IMR-90 (cell line): ENCODE measurements around the gene ANK2. TPM values are rescaled to one million over a fixed set of nuclear protein-coding genes. Genes with fewer than 3 reads are reported as not detected.

Experiments used
- ATAC-seq: fragments of 200-7000 bp; cut with Tn5 transposase; 2 replicates; pipeline ENCODE4 v1.9.1; 2020; ENCODE audit warnings: low read depth, mild to moderate bottlenecking, moderate library complexity
- BruUV-seq: library from RNA; stranded (reverse); fragments of 400-500 nt; replicated peaks from 2 replicates; lab custom pipeline; 2021; lab: Mats Ljungman, UMichigan
- CTCF ChIA-PET: fragments of 300-600 bp; formaldehyde crosslinking; extraction: SDS; loops from one replicate; lab custom pipeline; 2021; ENCODE audit warnings: antibody characterized with exemption; lab: Yijun Ruan, JAX
- POLR2A ChIA-PET: fragments of 300-600 bp; sonication (Branson Sonifier 250); formaldehyde crosslinking; loops from one replicate; lab custom pipeline; 2022; ENCODE audit warnings: antibody characterized with exemption; ENCODE audit not compliant: unreplicated experiment; lab: Charles Lee
- DNase-seq: peaks from one replicate; pipeline ENCODE4 v3.0.0; 2013
- H2AFZ ChIP-seq: replicated peaks from 2 replicates; pipeline ENCODE3; 2013; ENCODE audit warnings: low read length, mild to moderate bottlenecking; ENCODE audit not compliant: poor library complexity
- H2AK5ac ChIP-seq: 2 replicates; pipeline ENCODE4 v1.6.1; 2013; ENCODE audit warnings: low read depth, low read length, inconsistent platforms
- H2AK9ac ChIP-seq: replicated peaks from 2 replicates; pipeline ENCODE3; 2013; ENCODE audit warnings: mild to moderate bottlenecking, low read depth, low read length, moderate library complexity; ENCODE audit not compliant: poor library complexity
- H2BK120ac ChIP-seq: 2 replicates; pipeline ENCODE4 v1.6.1; 2013; ENCODE audit warnings: low read depth, low read length, inconsistent platforms
- H2BK15ac ChIP-seq: 3 replicates; pipeline ENCODE4 v1.6.1; 2013; ENCODE audit warnings: low read depth, low read length, inconsistent platforms
- H2BK20ac ChIP-seq: 2 replicates; pipeline ENCODE4 v1.6.1; 2013; ENCODE audit warnings: low read depth, mild to moderate bottlenecking, inconsistent platforms, low read length, moderate library complexity
- H2BK5ac ChIP-seq: 2 replicates; pipeline ENCODE4 v1.6.1; 2013; ENCODE audit warnings: mild to moderate bottlenecking, low read depth, low read length, inconsistent platforms; ENCODE audit not compliant: poor library complexity, severe bottlenecking
- H3K14ac ChIP-seq: replicated peaks from 2 replicates; pipeline ENCODE4 v1.6.1; 2013; ENCODE audit warnings: low read depth, low read length, inconsistent platforms
- H3K18ac ChIP-seq: 2 replicates; pipeline ENCODE4 v1.6.1; 2013; ENCODE audit warnings: low read depth, low read length, control low read depth
- H3K23ac ChIP-seq: 2 replicates; pipeline ENCODE4 v1.6.1; 2013; ENCODE audit warnings: low read depth, low read length, inconsistent platforms
- H3K27ac ChIP-seq: 2 replicates; pipeline ENCODE4 v1.5.1; 2013; ENCODE audit warnings: mild to moderate bottlenecking, control low read depth, low read length; ENCODE audit not compliant: insufficient read depth
- H3K27me3 ChIP-seq: 2 replicates; pipeline ENCODE4 v1.6.1; 2013; ENCODE audit warnings: low read length; ENCODE audit not compliant: control insufficient read depth, insufficient read depth
- H3K36me3 ChIP-seq: 2 replicates; pipeline ENCODE4 v1.6.1; 2013; ENCODE audit warnings: low read length, mixed read lengths; ENCODE audit not compliant: control insufficient read depth, insufficient read depth
- H3K4ac ChIP-seq: 2 replicates; pipeline ENCODE4 v1.6.1; 2013; ENCODE audit warnings: low read depth, low read length, inconsistent platforms
- H3K4me1 ChIP-seq: 2 replicates; pipeline ENCODE4 v1.6.1; 2013; ENCODE audit warnings: low read length, mixed read lengths; ENCODE audit not compliant: control insufficient read depth, insufficient read depth
- H3K4me2 ChIP-seq: 2 replicates; pipeline ENCODE4 v1.6.1; 2013; ENCODE audit warnings: low read depth, mild to moderate bottlenecking, control low read depth, low read length, moderate library complexity
- H3K4me3 ChIP-seq: 2 replicates; pipeline ENCODE4 v1.5.1; 2013; ENCODE audit warnings: low read depth, mild to moderate bottlenecking, control low read depth, low read length, moderate library complexity; ENCODE audit not compliant: insufficient read depth
- H3K56ac ChIP-seq: 2 replicates; pipeline ENCODE4 v1.6.1; 2013; ENCODE audit warnings: low read length, inconsistent platforms; ENCODE audit not compliant: insufficient read depth; ENCODE audit errors: extremely low read depth
- H3K79me1 ChIP-seq, 2 experiments: 2 replicates each; pipeline ENCODE4 v1.6.1; 2013; ENCODE audit warnings: low read length in 2 of 2, inconsistent platforms in 1 of 2, low read depth in 1 of 2
- H3K9ac ChIP-seq: 2 replicates; pipeline ENCODE4 v1.6.1; 2013; ENCODE audit warnings: low read depth, low read length, control low read depth
- H3K9me1 ChIP-seq: 2 replicates; pipeline ENCODE4 v1.6.1; 2013; ENCODE audit warnings: low read length, inconsistent platforms; ENCODE audit not compliant: insufficient read depth
- H3K9me3 ChIP-seq: 2 replicates; pipeline ENCODE4 v1.6.1; 2013; ENCODE audit warnings: low read length; ENCODE audit not compliant: control insufficient read depth, insufficient read depth
- H4K20me1 ChIP-seq: 2 replicates; pipeline ENCODE4 v1.6.1; 2013; ENCODE audit warnings: low read length, inconsistent platforms; ENCODE audit not compliant: insufficient read depth
- H4K5ac ChIP-seq: 2 replicates; pipeline ENCODE4 v1.6.1; 2013; ENCODE audit warnings: mild to moderate bottlenecking, low read depth, low read length, control low read depth
- H4K8ac ChIP-seq, 2 experiments: 2 replicates each; pipeline ENCODE4 v1.6.1; 2013; ENCODE audit warnings: low read depth in 2 of 2, low read length in 2 of 2, control low read depth in 1 of 2, inconsistent platforms in 1 of 2
- H4K91ac ChIP-seq: 2 replicates; pipeline ENCODE4 v1.6.1; 2013; ENCODE audit warnings: low read depth, low read length, inconsistent platforms; ENCODE audit not compliant: insufficient read depth
- BHLHE40 ChIP-seq: fragments of 150-350 bp; IDR thresholded peaks from 2 replicates; pipeline ENCODE4 v1.6.1; 2016; ENCODE audit warnings: mild to moderate bottlenecking, low read depth, low read length
- CEBPB ChIP-seq: IDR thresholded peaks from 2 replicates; pipeline ENCODE4 v1.6.1; 2012; ENCODE audit warnings: low read depth, low read length, improper control_type of control experiment
- CHD1 ChIP-seq: IDR thresholded peaks from 2 replicates; pipeline ENCODE4 v1.6.1; 2012; ENCODE audit warnings: low read depth, low read length, improper control_type of control experiment
- FOS ChIP-seq: fragments of 150-350 bp; IDR thresholded peaks from 2 replicates; pipeline ENCODE4 v1.6.1; 2016; ENCODE audit warnings: low read depth, low read length
- MAFK ChIP-seq: IDR thresholded peaks from 2 replicates; pipeline ENCODE4 v1.6.1; 2012; ENCODE audit warnings: low read depth, low read length, improper control_type of control experiment
- MAZ ChIP-seq: IDR thresholded peaks from 2 replicates; pipeline ENCODE4 v1.6.1; 2012; ENCODE audit warnings: low read depth, mild to moderate bottlenecking, low read length, improper control_type of control experiment, moderate library complexity, borderline replicate concordance
- MXI1 ChIP-seq: IDR thresholded peaks from 2 replicates; pipeline ENCODE4 v1.6.1; 2012; ENCODE audit warnings: low read depth, mild to moderate bottlenecking, low read length, moderate library complexity, borderline replicate concordance
- NFE2L2 ChIP-seq: fragments of 150-350 bp; IDR thresholded peaks from 2 replicates; pipeline ENCODE4 v1.6.1; 2016; ENCODE audit warnings: low read depth, mild to moderate bottlenecking, low read length
- POLR2A ChIP-seq: IDR thresholded peaks from 2 replicates; pipeline ENCODE4 v1.6.1; 2012; ENCODE audit warnings: mild to moderate bottlenecking, low read depth, low read length
- RAD21 ChIP-seq: IDR thresholded peaks from 2 replicates; pipeline ENCODE4 v1.6.1; 2012; ENCODE audit warnings: low read length, improper control_type of control experiment
- RCOR1 ChIP-seq: IDR thresholded peaks from 2 replicates; pipeline ENCODE4 v1.6.1; 2012; ENCODE audit warnings: mild to moderate bottlenecking, low read length, improper control_type of control experiment; ENCODE audit not compliant: insufficient replicate concordance
- RFX5 ChIP-seq: IDR thresholded peaks from 2 replicates; pipeline ENCODE4 v1.8.0; 2012; ENCODE audit warnings: low read depth, mild to moderate bottlenecking, low read length, moderate library complexity
- SMC3 ChIP-seq: fragments of 150-350 bp; IDR thresholded peaks from 2 replicates; pipeline ENCODE4 v1.6.1; 2016; ENCODE audit warnings: low read depth, mild to moderate bottlenecking, antibody characterized with exemption, low read length, moderate library complexity
- WGBS, 2 experiments: methylation state at CpG; one replicate each; pipeline versions ENCODE4 v1.1.5 to v1.1.7; 2013; ENCODE audit warnings: missing lambda C conversion rate in 2 of 2; ENCODE audit not compliant: insufficient read length in 1 of 2; ENCODE audit errors: extremely low coverage in 2 of 2; 5-methylcytosine and 5-hydroxymethylcytosine counted together
- dilution Hi-C: fragments of 300-500 bp; cut with HindIII; formaldehyde crosslinking; loops from one replicate; pipeline ENCODE4 v1.14.3; 2018; ENCODE audit warnings: low sequenced_read_pairs; ENCODE audit not compliant: unreplicated experiment
- in situ Hi-C: fragments of 300-500 bp; cut with MboI; formaldehyde crosslinking; loops from 3 replicates; pipeline ENCODE4 v1.14.3; 2019; ENCODE audit warnings: low sequenced_read_pairs, inconsistent platforms, mixed read lengths
- intact Hi-C: fragments of 100-400 bp; cut with micrococcal nuclease; formaldehyde crosslinking; loops from 2 replicates; pipeline ENCODE4 v1.10.0; 2022
- polyA plus RNA-seq, 3 experiments: library from polyadenylated mRNA; depleted of rRNA; stranded (reverse); fragments of >200 nt; gene quantifications; 2 replicates each; pipeline ENCODE4 v1.2.3, GENCODE V29; 2012; ENCODE audit warnings: low replicate concordance in 1 of 3
- total RNA-seq: library from RNA; depleted of rRNA; stranded (reverse); fragments of >200 nt; gene quantifications from 2 replicates; pipeline ENCODE4 v1.2.3, GENCODE V29; 2012
- TF ChIP-seq, protein P1 (sequence below): fragments of 150-350 bp; IDR thresholded peaks from 2 replicates; pipeline ENCODE4 v1.6.1; 2016; ENCODE audit warnings: low read depth, mild to moderate bottlenecking, low read length, moderate library complexity, borderline replicate concordance
- TF ChIP-seq, protein P2 (sequence below): conservative IDR thresholded peaks from 2 replicates; pipeline ENCODE4 v1.5.1; 2012; ENCODE audit warnings: mild to moderate bottlenecking, low read depth, low read length, improper control_type of control experiment
- TF ChIP-seq, protein P3 (sequence below): fragments of 150-350 bp; IDR thresholded peaks from 2 replicates; pipeline ENCODE4 v1.6.1; 2017; ENCODE audit warnings: mild to moderate bottlenecking, antibody characterized with exemption, low read length, low read depth

Gene ANK2
- total and polyA plus RNA-seq, 2 of the 4 experiments (the other 2 are of a cell fraction): 0.82 to 6.6 TPM

DNA sequence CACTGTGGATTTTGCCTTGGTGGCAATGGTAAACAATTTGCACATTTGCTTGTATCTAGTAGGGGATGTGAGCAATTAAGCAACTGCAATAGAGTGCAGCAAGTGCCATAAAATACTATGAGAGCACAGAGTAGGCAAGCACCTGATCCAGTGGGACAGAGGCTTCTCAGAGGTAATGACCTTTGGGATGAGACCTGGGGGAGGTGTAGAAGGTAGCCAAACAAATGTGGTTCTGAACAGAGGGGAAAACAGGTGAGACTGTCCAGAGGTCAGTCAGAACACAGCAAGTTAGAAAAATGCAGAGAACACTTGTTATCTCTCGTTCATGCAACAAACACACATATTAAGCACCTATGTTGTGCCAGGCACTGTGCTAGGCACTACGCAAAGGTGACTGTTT lies 21.4 kb upstream of the ANK2 start:
- ATAC-seq (no peak), DNase-seq (no peak)
- no peak overlapping the region for H3K23ac ChIP-seq
- H3K4me2 ChIP-seq: no peak overlapping the region
- no peak overlapping the region for H3K27ac ChIP-seq
- no peak overlapping the region for H3K56ac ChIP-seq
- dilution Hi-C loops: no loop called here
- H4K8ac ChIP-seq: no peak overlapping the region
- no peak overlapping the region for H3K4ac ChIP-seq
- BruUV-seq: no TSS peak
- no peaks in the 10 kb centered on the region for H3K9me1 ChIP-seq
- intact Hi-C loops: no loop called here
- no peak overlapping the region for H2AK5ac ChIP-seq
- H3K18ac ChIP-seq: no peak overlapping the region
- no peak overlapping the region for H4K5ac ChIP-seq
- no peaks in the 10 kb centered on the region for H3K36me3 ChIP-seq
- in situ Hi-C loops: no loop called here
- H2AK9ac ChIP-seq: no peak overlapping the region
- TF ChIP-seq RFX5 (no peak), RCOR1 (no peak), MAZ (no peak), MXI1 (no peak), FOS (no peak), RAD21 (no peak), BHLHE40 (no peak), POLR2A (no peak), SMC3 (no peak), MAFK (no peak), CHD1 (no peak), CEBPB (no peak), NFE2L2 (no peak)
- TF ChIP-seq, protein P1, sequence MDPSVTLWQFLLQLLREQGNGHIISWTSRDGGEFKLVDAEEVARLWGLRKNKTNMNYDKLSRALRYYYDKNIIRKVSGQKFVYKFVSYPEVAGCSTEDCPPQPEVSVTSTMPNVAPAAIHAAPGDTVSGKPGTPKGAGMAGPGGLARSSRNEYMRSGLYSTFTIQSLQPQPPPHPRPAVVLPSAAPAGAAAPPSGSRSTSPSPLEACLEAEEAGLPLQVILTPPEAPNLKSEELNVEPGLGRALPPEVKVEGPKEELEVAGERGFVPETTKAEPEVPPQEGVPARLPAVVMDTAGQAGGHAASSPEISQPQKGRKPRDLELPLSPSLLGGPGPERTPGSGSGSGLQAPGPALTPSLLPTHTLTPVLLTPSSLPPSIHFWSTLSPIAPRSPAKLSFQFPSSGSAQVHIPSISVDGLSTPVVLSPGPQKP: no peak
- TF ChIP-seq, protein P2, sequence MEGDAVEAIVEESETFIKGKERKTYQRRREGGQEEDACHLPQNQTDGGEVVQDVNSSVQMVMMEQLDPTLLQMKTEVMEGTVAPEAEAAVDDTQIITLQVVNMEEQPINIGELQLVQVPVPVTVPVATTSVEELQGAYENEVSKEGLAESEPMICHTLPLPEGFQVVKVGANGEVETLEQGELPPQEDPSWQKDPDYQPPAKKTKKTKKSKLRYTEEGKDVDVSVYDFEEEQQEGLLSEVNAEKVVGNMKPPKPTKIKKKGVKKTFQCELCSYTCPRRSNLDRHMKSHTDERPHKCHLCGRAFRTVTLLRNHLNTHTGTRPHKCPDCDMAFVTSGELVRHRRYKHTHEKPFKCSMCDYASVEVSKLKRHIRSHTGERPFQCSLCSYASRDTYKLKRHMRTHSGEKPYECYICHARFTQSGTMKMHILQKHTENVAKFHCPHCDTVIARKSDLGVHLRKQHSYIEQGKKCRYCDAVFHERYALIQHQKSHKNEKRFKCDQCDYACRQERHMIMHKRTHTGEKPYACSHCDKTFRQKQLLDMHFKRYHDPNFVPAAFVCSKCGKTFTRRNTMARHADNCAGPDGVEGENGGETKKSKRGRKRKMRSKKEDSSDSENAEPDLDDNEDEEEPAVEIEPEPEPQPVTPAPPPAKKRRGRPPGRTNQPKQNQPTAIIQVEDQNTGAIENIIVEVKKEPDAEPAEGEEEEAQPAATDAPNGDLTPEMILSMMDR: no peak
- TF ChIP-seq, protein P3, sequence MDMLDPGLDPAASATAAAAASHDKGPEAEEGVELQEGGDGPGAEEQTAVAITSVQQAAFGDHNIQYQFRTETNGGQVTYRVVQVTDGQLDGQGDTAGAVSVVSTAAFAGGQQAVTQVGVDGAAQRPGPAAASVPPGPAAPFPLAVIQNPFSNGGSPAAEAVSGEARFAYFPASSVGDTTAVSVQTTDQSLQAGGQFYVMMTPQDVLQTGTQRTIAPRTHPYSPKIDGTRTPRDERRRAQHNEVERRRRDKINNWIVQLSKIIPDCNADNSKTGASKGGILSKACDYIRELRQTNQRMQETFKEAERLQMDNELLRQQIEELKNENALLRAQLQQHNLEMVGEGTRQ: no peak
- WGBS, 2 experiments: no CpG with 5 or more reads among the region's 2 CpGs
- H3K27me3 ChIP-seq: no peaks in the 10 kb centered on the region
- H3K4me1 ChIP-seq: no peaks in the 10 kb centered on the region
- no peak overlapping the region for H2BK20ac ChIP-seq
- no peaks in the 10 kb centered on the region for H4K20me1 ChIP-seq
- H2BK120ac ChIP-seq: no peak overlapping the region
- H3K9me3 ChIP-seq: no peaks in the 10 kb centered on the region
- POLR2A ChIA-PET: no interaction called here
- no peak overlapping the region for H3K4me3 ChIP-seq
- H3K9ac ChIP-seq: no peak overlapping the region
- no peaks in the 10 kb centered on the region for H3K79me1 ChIP-seq
- no peak overlapping the region for H2AFZ ChIP-seq
- CTCF ChIA-PET: no interaction called here
- no peak overlapping the region for H4K91ac ChIP-seq
- H3K14ac ChIP-seq: no peak overlapping the region
- H2BK15ac ChIP-seq: no peak overlapping the region
- H2BK5ac ChIP-seq: no peak overlapping the region
